Measurements from ENCODE around the gene GCC1. TPM values are rescaled to one million over a fixed set of nuclear protein-coding genes. Genes with fewer than 3 reads are reported as not detected.

Gene GCC1
- total and polyA plus RNA-seq, 10 donors: 3.1 to 24.8 (median 17.4) TPM

DNA sequence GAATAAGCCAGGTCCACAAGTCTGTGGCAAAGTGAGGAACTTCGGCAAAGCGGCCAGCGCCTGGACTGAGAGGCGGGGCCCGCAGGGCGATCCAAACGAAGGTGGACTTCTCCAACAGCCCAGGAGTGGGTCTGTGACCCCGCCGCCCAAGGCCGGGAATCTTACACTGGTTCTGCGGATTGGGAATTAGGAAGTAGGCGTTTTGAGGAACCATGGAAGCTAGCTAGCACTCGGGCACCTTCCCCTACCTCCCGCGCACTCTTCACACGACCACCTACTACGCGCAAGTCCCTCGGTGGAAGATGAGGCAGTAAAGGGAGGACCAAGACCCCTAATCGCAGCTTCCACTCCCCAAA lies 2.2 kb upstream of the GCC1 start:
- TF ChIP-seq POLR2A (IDR thresholded peaks at IDR 0.05) (no peak), POLR2AphosphoS5 (IDR thresholded peaks at IDR 0.05) (no peak)
- TF ChIP-seq, protein P1, sequence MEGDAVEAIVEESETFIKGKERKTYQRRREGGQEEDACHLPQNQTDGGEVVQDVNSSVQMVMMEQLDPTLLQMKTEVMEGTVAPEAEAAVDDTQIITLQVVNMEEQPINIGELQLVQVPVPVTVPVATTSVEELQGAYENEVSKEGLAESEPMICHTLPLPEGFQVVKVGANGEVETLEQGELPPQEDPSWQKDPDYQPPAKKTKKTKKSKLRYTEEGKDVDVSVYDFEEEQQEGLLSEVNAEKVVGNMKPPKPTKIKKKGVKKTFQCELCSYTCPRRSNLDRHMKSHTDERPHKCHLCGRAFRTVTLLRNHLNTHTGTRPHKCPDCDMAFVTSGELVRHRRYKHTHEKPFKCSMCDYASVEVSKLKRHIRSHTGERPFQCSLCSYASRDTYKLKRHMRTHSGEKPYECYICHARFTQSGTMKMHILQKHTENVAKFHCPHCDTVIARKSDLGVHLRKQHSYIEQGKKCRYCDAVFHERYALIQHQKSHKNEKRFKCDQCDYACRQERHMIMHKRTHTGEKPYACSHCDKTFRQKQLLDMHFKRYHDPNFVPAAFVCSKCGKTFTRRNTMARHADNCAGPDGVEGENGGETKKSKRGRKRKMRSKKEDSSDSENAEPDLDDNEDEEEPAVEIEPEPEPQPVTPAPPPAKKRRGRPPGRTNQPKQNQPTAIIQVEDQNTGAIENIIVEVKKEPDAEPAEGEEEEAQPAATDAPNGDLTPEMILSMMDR (IDR thresholded peaks at IDR 0.05 in 8 of 11, conservative IDR thresholded peaks at IDR 0.05 in 3 of 11): no peak
- Histone ChIP-seq H3K27ac (peak overlapping the region; percentile 77 to 97 (median 88)), H3K4me1 (peaks cover 31 to 73% (median 55%) of the 10 kb centered on the region in 6 donors), H3K36me3 (peaks cover 4 to 41% (median 22%) of the 10 kb centered on the region in 6 donors), H3K4me3 (peak overlapping the region; percentile 73 to 99 (median 90)), H3K27me3 (replicated peaks in 1 of 7) (no peaks in the 10 kb centered on the region), H3K9me3 (no peaks in the 10 kb centered on the region)
- WGBS, 5 donors: 53 to 74% (median 58%) methylated on average over 19 to 20 of the region's 20 CpGs
- intact Hi-C loops (cut with DNase I; ENCODE audit: low total_unique reads): loop anchor here (5.0 to 10.0 kb wide), 3 partner anchors 65 to 617 kb away; partner anchors contain the start of genes SND1 and ZNF800
- peak; percentile 89 for DNase-seq

DNA sequence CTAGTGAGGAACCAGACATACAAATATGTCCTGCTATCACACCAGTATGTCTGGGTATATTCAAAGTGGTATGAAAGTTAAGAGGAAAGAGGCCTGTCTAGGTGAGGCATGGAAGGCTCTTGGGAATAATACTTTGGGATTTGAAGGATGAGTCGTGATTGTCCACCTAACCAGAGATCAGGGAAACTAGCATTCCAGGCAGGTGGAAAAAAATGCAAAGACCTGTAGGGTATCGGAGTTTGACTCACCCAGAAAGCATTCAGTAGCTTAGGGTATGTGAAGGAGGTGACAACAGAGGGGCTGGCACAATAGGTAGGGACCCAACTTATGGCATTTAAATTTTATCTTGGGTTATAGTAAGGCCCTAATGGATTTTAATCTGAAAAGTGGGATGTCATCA lies 950 bp upstream of the GCC1 start:
- H3K27me3 ChIP-seq (replicated peaks in 1 of 7): no peaks in the 10 kb centered on the region
- H3K4me1 ChIP-seq: peaks cover 40 to 86% (median 68%) of the 10 kb centered on the region in 6 donors
- intact Hi-C loops (cut with DNase I; ENCODE audit: low total_unique reads): loop anchor here (5.0 to 10.0 kb wide), 3 partner anchors 66 to 618 kb away; partner anchors contain the start of genes SND1 and ZNF800
- H3K4me3 ChIP-seq: peak overlapping the region in 1 of 8 donors; percentile 78
- no peak for TF ChIP-seq POLR2A (IDR thresholded peaks at IDR 0.05)
- TF ChIP-seq, protein P1 (IDR thresholded peaks at IDR 0.05 in 8 of 11, conservative IDR thresholded peaks at IDR 0.05 in 3 of 11): no peak
- TF ChIP-seq POLR2AphosphoS5 (IDR thresholded peaks at IDR 0.05): no peak
- peaks cover 4 to 41% (median 27%) of the 10 kb centered on the region in 6 donors for H3K36me3 ChIP-seq
- 94 to 98% (median 95%) methylated on average over 2 of the region's 2 CpGs for WGBS, 5 donors
- no peaks in the 10 kb centered on the region for H3K9me3 ChIP-seq
- H3K27ac ChIP-seq: peak overlapping the region in 1 of 8 donors; percentile 97
- no peak for DNase-seq

DNA sequence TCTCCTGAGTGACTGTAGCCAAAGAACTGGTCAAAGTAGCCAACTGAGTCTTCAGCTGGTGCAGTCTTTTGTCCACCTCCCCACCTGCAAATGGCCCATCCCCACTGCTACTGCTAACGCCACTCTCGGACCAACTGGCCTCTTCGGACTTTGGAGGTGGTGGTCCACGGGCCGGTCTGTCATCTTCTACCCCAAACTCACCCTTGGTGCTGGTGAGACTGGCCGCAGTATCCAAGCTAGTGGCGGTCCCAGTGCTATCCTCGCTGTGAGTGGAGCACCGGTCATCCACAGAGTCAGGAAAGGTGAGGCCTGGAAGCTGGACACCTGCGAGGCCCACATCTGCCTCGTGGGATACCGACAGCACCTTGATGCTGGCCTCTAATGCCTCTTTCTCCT lies 750 bp downstream of the GCC1 start:
- H3K36me3 ChIP-seq: peaks cover 0 to 41% (median 28%) of the 10 kb centered on the region in 6 donors
- H3K4me3 ChIP-seq: peak overlapping the region; percentile 69 to 88 (median 78)
- DNase-seq: peak; percentile 81
- peaks cover 38 to 88% (median 71%) of the 10 kb centered on the region in 6 donors for H3K4me1 ChIP-seq
- H3K9me3 ChIP-seq: no peaks in the 10 kb centered on the region
- H3K27ac ChIP-seq: peak overlapping the region in 6 of 8 donors; percentile 91 to 97 (median 92)
- H3K27me3 ChIP-seq (replicated peaks in 1 of 7): no peaks in the 10 kb centered on the region
- intact Hi-C loops (cut with DNase I; ENCODE audit: low total_unique reads): loop anchor here (5.0 to 10.0 kb wide), 3 partner anchors 68 to 620 kb away; partner anchors contain the start of genes SND1 and ZNF800
- 32 to 42% (median 38%) methylated on average over 11 to 12 of the region's 12 CpGs for WGBS, 5 donors
- no peak for TF ChIP-seq POLR2AphosphoS5 (IDR thresholded peaks at IDR 0.05)
- no peak for TF ChIP-seq POLR2A (IDR thresholded peaks at IDR 0.05)
- TF ChIP-seq, protein P1 (IDR thresholded peaks at IDR 0.05 in 8 of 11, conservative IDR thresholded peaks at IDR 0.05 in 3 of 11): no peak

DNA sequence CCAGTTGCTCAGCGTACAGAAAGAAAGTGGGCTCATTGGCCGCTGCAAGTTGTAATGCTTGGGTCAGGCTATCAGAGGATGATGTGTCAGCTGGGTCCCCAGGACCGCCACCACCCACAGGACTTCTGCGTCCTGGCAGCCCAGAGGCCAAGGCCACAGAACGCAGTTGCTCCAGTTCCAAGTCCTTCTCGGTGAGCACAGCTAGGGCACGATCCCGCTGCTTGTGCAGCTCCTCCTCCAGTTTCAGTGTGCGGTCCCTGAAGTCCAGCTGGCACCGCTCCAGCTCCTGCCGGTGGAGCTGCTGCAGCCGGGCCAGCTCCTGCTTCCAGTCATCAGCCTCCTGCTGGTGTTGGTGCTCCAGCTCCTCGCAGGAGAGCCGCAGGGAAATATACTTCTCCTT lies 3.0 kb downstream of the GCC1 start:
- DNase-seq: no peak
- H3K36me3 ChIP-seq: peaks cover 0 to 62% (median 34%) of the 10 kb centered on the region in 6 donors

More for the DNA sequence above, 3.0 kb downstream of the GCC1 start:
- no peaks in the 10 kb centered on the region for H3K9me3 ChIP-seq
- WGBS, 5 donors: 76 to 86% (median 86%) methylated on average over 11 to 14 of the region's 14 CpGs
- H3K27me3 ChIP-seq (replicated peaks in 1 of 7): no peaks in the 10 kb centered on the region
- intact Hi-C loops (cut with DNase I; ENCODE audit: low total_unique reads): loop anchor here (10.0 kb wide), 2 partner anchors 188 to 622 kb away; partner anchors contain the start of gene ZNF800
- no peak overlapping the region for H3K4me3 ChIP-seq
- peaks cover 31 to 78% (median 55%) of the 10 kb centered on the region in 6 donors for H3K4me1 ChIP-seq
- no peak overlapping the region for H3K27ac ChIP-seq
- TF ChIP-seq, protein P1 (IDR thresholded peaks at IDR 0.05 in 8 of 11, conservative IDR thresholded peaks at IDR 0.05 in 3 of 11): no peak
- no peak for TF ChIP-seq POLR2AphosphoS5 (IDR thresholded peaks at IDR 0.05)
- TF ChIP-seq POLR2A (IDR thresholded peaks at IDR 0.05): no peak
